NOMO-1 (cell line): ENCODE results near the gene NRSN2.
"Not testable (repeated sequence)": the region's sequence is repeated elsewhere in the genome, so short reads cannot be mapped to it uniquely, and the experiment has no call there.

ENCODE experiments used
- DNase-seq, 2 experiments: peaks; one replicate each; lab custom pipeline; 2025; ENCODE audit not compliant: unreplicated experiment in 2 of 2; lab: John Stamatoyannopoulos, UW

Gene NRSN2

DNA sequence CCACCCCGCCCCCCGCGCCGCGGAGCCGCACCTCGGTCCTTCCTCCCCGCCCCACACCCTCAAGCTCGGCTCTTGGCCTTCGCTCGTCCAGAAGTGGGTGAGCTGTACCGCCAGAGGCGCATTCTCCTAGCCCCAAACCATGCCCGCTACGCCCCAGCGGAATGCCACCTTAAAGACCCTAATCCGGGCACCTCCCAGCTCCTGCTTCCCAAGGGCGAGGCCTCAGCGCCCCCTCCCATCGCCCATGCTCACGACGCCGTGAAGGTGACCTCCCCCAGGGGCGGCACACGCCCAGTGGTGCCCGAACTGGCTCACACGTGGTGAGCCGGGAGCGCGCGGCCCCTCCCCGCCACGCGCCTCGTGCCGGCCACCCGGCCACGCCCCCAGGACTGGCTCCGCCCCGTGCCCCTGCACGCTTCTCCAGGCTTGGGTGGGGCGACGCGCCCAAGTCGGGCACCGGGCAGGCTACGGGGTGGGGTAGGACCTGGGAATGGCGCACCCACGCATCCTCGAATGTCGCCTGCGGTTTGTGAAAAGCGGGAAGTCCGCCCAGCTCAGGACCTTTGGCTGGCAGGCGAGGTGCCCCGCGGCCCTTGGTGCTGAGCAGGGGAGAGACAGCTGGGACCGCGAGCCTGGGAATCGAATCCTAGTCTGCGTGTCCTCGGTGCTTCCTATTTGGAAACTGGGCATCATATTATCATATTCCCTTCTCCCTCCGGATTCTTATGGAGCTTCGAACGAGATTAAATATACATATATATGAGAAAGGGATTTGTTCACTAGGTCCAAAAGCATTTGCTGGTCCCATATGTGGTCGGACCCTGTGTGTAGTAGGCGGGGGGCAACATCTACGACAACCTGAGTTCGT lies 22.5 kb upstream of the NRSN2 start:
- peak; percentile 74 to 84 for DNase-seq

DNA sequence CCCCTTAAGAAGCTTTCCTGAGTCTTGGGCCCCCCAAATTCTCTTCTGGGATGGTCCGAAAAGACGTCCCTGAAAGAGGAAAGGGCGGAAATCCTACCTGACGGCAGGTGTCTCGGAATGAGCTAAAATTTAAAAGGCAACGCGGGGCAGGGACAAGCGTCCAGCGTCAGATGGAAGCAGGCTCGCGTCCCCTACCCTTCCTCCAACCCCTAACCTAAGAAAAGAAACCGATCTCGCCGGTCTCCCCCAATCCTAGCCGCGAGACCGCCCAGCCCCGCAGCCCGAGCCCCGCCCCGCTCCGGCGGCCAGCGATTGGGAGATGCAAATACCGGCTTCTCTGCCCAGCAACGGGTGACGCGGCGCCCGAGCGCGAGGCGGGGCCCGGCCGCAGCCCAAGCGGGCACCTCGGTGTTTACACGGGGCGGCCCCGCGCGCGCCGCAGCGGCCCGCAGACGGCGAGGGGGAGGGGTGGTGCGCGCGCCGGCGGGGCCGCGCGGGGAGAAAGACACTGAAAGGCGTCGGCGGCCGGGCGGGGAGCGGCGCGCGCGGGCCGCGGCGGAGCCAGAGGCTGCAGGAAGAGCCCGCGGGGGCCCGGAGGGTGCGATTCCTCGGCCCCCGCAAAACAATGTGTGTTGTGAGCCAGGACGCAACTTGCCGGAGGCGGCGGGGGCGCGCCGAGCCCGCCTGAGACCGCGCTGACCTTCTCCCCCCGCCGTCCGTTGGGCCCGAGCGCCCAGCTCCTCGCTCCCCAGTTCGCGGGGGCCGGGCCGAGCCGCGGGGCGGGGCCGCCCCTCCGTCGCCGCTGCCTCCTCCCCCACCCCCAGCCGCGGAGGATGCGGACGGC lies 21.6 kb upstream of the NRSN2 start, which contains the start of gene SOX12:
TSS of gene SOX12 (plus strand) at position 508 of the 844 bp plus-strand sequence. CDS start 373 bp downstream, outside the sequence.
- DNase-seq, result peak; percentile 88 to 98

DNA sequence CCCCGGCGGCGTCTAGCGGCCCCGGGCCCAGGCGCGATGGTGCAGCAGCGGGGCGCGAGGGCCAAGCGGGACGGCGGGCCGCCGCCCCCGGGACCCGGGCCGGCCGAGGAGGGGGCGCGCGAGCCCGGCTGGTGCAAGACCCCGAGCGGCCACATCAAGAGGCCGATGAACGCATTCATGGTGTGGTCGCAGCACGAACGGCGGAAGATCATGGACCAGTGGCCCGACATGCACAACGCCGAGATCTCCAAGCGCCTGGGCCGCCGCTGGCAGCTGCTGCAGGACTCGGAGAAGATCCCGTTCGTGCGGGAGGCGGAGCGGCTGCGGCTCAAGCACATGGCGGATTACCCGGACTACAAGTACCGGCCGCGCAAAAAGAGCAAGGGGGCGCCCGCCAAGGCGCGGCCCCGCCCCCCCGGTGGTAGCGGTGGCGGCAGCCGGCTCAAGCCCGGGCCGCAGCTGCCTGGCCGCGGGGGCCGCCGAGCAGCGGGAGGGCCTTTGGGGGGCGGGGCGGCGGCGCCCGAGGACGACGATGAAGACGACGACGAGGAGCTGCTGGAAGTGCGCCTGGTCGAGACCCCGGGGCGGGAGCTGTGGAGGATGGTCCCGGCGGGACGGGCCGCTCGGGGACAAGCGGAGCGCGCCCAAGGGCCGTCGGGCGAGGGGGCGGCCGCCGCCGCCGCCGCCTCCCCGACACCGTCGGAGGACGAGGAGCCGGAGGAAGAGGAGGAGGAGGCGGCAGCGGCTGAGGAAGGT lies 20.8 kb upstream of the NRSN2 start:
- DNase-seq, result peak; percentile 38 to 42

DNA sequence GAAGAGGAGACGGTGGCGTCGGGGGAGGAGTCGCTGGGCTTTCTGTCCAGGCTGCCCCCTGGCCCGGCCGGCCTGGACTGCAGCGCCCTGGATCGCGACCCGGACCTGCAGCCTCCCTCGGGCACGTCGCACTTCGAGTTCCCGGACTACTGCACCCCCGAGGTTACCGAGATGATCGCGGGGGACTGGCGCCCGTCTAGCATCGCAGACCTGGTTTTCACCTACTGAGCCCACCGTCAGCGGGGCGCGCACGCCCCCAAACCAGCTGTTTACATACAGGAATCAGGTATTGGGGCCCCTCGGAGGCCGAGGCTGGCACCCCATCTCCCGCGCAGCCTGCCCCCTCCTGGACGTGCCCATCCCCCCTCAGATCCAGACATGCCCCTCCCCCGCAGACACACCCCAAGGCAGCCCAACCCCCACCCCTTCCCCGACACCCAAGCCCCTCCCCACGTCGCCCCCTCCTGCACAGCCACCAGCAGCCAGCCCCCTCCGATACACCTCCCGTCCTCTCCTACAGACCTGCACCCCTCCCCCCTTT lies 20.2 kb upstream of the NRSN2 start:
- DNase-seq, result peak in 1 of 2 experiments; percentile 15

DNA sequence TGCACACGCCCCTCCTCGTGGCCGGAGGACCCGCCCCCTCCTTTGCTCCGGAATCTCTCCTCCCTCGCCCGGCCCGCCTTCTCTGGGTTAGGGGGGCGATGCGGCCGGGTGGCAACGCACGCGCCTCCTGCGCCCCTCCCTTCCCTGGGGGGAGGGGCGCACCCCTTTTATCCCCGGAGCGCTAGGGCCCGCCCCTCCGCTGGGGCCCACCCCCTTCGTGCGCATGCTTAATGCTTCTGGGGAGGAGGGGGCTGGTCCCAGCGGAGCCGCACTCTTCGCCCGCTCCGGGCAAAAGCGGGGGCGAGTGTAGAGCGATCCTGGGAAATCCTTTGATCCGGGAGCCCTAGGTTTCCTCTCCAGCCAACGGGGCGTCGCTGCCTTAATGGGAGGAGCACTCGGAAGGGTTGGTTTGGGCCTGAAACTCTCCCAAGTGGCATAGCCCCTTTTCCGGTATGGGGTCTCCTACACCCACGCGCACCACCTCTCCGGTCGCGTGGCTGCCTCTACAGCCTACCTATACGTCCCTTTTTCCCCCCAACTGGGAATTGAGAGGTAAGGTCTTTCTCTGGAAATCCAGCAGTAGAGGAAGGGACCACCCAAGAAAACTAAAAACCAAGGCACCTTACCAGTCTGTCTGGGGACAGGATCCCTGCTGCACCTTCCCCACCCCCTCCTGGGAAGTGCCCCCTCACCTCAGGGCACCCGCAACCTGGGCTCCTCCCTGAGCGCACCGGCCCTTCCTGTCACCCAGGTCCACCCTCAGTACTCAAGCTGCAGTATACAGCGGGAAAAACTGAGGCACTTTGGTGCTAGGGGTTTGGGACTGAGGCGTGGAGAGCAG lies 19.5 kb upstream of the NRSN2 start:
- DNase-seq, result peak; percentile 39 to 59

DNA sequence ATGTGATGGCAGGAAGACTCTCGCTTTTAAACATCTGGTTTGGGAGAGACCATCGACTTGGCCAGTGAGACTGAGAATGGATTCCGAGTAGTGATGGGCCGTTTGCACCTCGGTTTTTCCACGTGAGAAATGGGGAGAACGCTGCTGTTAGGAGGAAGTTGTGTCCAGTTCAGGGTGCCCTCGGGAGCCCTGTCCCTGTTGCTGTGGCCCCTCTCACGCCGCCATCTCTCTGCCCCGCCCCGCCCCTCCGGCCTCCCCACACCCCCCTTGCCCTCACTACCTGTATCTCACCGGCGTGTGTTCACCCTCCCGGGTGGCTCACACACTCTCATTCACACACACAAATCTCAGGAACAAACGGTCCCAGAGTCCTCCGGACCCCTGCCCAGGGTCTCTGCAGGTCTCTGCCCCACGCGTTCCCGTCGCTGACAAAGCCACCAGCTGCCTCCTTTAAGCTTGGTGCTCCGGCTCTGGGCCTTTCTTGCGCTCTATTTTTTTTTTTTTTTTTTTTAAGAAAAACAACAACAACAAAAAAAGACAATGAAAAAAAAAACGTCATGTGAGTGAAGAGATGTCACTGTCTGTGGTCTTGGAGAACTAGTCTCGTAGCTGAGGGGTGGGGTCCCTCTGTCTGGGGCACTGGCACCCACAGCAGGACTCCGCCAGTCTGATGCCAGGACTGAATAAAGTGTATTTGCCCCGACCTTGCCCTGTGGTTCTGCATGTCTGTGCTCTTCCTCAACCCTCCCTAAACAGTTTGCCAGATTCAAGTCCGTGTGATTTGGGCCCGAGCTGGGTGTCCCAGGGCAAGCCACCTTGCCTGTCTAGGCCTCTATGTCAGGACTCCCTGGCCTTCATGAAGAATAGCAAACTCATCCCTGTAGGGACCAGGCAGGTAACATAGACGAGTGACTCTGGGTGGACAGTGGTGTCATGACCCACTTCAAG lies 18.6 kb upstream of the NRSN2 start:
- no peak for DNase-seq

DNA sequence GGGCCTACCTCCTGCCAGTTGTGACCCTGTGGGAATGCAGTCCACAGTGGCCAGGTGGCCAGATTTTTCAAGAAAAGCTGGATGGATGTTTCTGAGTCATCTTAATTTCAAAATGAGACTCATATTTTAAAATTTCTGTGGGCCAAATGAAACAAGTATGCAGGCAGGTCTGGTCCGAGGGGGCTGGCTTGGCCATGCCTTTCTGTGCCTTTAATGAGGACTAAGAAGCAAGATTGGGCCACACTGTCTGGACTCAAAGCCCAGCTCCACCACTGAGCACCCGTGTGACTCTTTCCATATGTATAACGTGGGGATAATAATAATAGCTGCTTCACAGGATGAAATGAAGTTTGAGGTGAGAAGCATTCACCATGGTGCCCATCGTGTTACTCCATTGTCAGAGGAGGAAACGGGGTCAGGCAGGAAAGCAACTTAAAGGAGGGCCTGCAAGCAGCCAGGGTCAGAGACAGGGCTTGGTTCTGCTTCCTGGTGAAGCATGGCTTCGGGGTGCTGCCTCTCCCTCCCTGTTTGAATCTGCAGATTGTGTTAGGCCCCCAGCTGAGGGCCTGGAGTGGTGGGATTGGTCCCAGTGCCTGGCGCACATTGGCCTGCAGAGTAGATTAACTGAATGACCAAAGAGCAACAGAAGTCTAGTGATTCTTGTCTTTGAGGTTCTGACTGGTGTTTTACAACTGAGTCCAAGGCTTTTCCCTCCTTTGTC lies 17.8 kb upstream of the NRSN2 start:
- no peak for DNase-seq

DNA sequence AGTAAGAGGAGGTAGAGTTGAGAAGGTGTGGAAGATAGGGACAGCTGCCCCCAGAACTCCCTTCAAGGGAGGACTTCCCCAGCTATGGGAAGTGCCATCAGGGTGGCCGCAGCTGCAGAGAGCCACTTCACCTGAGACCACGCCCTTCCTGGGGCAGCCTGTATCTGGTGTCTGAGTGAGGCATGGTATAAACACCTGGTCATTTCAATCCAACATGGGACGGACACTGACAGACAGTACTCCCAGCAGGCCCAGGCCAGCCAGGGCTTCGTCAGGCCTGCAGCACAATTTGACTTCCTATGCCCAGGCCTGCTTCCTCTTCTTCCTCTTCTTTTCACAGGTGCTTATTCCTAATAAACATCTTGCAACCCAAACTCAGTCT lies 17.1 kb upstream of the NRSN2 start:
- no peak for DNase-seq

DNA sequence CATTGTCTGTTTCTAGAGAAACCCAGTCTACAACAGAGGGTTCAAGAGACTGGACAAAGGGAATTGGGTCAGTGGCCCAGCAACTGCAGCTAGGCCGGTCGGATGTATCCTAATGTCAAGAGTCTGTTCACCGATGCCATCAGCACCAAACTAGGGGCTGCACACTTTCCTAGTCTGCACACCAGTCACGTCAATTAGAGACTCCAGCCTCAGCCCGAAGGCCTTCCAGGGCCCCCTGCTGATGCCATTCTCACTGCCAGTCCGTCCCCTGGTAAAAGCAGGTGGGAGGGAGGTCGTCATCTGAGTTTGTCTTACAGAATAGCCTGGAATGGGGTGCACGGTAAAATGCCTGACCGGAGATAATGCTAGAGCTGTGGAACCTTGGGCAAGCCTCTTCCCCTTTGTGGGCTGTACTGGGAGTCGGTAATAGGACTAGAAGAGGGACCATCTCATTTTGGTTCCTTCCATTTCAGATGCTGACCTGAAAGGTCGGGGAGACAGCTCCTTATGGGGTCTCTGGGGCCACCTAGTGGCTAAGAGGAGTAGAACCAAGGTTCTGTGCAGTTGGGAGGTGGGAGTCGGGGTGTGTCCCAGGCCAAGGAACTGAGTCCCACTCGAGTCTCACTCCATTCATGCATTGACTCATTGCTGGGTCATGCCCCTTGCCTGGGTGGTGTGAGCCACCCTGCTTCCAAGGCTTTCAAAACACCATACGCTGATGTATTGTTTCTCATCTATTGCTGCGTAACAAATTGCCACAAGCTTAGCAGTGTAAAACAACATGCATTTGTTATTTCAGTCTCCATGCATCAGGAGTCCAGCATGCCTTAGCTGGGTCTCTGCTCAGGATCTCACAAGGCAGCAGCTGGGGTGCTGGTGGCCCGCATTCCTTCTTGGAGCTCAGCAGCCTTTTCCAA lies 16.4 kb upstream of the NRSN2 start:
- peak; percentile 52 to 83 for DNase-seq

DNA sequence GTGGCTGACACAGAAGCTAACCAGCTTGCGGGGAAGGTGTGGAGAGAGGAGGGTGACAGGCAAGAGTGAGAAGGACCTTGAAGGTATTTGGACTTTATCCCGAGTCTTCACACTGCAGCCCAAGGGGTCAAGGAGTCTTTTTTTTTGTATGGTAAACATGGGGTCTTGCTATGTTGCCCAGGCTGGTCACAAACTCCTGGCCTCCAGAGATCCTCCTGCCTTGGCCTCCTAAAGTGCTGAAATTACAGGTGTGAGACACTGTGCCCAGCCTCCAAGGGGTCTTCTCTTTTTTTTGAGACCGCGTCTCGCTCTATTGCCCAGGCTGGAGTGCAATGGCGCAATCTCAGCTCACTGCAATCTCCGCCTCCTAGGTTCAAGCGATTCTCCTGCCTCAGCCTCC lies 12.3 kb upstream of the NRSN2 start:
- DNase-seq, result no peak

DNA sequence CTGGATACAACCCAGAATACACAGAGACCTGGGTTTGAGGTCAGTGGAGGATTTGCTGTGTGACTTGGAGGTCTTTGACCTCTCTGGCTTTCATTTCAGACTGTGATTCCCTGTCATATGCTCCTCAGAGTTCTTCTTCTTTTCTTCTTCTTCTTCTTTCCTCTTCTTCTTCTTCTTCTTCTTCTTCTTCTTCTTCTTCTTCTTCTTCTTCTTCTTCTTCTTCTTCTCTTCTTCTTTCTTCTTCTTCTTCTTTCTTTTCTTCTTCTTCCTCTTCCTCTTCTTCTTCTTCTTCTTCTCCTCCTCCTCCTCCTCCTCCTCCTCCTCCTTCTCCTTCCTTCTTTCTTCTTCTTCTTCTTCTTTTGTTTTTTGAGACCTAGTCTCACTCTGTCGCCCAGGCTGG lies 10.9 kb upstream of the NRSN2 start:
- not testable (repeated sequence) for DNase-seq

DNA sequence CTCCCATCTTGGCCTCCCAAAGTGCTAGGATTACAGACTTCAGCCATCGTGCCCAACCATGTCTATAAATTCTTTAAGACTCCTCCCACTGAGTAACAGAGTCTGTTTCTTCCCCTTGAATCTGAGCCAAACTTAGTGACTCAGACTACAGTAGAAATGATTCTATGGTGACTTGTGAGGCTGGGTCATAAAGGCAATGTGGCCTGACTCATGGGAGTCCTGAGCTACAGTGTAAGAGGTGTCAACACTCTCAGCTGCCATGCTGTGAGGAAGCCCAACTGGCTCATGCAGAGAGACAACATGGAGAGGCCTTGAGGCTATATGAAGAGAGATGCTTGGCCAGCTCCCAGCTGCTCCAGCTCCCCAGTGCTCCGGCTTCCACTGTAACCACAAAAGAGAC lies 5.2 kb upstream of the NRSN2 start:
- peak in 1 of 2 experiments; percentile 12 for DNase-seq

DNA sequence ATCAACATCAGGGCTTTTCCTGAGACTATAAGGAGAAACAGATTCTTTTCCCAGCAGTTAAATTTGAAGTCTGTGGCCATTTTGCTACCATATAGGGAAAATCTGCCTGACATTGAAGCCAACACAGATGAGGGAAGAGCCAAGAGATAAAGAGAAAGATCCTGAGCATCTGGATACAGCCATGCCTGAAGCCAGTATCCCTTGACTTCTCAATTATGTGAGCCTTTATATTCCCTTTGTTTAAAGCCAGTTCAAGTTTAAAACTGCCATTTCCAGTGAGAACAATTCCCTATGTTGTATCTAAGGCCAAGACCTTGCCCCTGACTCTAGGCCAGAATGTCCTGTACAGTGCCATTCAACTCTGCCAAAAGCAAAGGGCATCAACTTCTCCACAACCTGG lies 3.8 kb upstream of the NRSN2 start:
- no peak for DNase-seq

DNA sequence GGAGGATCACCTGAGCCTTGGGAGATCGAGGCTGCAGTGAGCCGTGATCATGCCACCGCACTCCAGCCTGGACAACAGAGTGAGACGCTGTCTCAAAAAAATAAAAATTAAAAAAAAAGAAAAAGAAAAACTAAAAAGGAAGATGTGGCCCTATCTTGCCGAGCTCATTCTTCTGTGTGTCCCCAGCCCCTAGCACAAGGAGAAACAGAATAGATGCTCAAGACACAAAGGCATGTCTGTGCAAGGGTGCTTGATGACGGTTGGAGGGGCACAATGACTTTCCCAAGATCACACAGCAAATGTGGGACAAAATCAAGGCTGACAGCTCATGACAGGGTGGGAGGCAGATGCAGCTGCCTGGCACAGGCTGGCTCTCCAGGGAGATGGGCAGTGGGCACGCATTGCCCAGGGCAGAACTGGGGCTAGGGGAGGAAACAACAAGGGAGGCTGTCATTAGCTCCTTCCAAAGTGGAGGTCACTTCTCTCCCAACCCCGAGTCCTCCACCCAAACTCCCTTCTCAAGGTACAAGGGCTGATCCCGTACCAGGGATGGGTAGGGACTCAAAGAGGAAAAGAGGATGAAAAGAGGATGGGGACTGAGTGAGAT lies 775 bp upstream of the NRSN2 start:
- DNase-seq, result no peak

DNA sequence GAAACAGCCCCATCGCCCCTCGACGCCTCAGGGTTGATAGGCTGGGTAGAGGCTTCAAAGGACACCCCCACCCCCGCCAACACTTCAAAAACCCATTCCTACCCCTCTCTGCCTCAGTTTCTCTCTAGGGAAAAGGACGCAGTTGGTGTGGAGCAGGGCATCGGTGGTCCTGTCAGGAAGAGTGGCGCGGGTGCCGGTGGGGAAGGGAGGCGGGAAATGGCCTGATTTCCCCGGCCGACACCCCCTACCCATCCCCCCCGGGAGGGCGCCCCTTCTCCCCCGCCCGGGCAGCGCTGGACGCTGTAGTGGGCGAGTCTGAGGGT lies 367 bp downstream of the NRSN2 start:
- no peak for DNase-seq

DNA sequence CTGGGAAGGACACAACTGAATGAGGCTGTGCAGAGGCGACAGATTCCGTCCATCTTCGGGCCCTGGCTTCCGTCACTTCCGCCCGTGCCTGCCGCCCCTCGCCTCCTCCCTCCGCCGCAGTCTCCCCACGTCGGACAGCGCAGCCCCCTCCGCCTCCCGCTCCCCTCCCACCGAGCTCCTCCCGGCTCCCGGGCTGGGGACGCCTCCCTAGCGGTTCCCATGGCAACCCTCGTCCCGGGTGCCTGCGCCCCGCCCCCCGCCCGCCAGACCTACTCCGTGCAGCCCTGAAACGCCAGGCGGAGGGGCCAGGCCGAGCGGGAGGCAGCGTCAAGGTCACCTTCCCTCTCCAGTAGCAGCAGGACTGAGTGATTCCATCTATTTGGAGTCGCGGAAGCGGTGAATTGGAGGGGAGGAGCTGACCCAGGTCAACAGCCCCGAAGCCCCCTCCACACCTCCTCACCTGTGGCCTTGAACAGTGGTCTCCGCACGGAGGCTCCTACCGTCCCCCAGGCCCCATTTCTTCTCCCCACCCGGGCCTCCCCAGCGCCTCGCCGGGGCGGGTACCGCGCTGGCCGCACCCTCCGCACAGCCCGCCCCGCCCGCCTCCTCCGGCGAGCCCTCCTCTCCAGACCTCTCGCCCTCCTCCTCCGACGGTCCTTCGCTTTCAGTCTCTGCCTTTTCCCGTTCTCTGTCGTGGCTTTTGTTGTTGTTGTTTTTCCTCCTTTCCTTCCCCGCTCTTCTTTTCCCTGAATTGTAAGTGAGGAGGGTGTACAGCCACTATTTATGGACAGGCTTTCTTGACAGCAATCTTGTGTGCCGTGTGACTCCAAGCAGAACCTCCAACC lies 951 bp downstream of the NRSN2 start:
- DNase-seq, result peak; percentile 76 to 84
